ENCODE measurements around the gene VDR.

DNA sequence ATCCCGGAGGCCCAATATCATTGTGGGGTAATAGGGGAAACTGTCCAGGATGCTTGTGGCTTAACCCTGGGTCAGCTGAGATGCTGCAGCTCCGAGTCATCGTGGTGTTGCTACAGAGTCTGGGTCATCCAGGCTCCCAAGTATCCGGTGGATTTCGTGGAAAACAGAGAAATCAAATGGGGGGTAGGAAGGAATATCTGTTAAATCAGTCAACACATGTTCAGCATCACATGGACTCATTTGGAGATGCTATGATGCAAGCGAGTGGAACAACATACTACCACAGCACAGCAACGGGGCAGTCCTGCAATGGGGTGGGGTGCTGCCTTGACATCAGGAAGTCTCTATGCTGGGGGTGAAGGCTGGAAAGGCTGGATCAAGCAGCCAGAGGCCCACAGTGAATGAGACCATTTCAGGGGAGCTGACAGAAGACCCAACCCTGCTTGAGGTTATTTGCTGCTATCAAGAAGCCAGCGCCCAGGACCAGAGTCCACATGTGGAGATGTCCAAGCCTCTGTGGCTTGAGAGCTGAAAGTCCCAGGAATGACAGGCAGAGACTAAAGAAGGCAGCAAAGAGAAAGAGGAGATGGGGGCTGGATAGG, 22.9 kb downstream of the VDR start:
- TF ChIP-seq CTCF (IDR thresholded peaks at IDR 0.05; ENCODE audit: poor library complexity, severe bottlenecking), result no peak
- TF ChIP-seq, protein P1, sequence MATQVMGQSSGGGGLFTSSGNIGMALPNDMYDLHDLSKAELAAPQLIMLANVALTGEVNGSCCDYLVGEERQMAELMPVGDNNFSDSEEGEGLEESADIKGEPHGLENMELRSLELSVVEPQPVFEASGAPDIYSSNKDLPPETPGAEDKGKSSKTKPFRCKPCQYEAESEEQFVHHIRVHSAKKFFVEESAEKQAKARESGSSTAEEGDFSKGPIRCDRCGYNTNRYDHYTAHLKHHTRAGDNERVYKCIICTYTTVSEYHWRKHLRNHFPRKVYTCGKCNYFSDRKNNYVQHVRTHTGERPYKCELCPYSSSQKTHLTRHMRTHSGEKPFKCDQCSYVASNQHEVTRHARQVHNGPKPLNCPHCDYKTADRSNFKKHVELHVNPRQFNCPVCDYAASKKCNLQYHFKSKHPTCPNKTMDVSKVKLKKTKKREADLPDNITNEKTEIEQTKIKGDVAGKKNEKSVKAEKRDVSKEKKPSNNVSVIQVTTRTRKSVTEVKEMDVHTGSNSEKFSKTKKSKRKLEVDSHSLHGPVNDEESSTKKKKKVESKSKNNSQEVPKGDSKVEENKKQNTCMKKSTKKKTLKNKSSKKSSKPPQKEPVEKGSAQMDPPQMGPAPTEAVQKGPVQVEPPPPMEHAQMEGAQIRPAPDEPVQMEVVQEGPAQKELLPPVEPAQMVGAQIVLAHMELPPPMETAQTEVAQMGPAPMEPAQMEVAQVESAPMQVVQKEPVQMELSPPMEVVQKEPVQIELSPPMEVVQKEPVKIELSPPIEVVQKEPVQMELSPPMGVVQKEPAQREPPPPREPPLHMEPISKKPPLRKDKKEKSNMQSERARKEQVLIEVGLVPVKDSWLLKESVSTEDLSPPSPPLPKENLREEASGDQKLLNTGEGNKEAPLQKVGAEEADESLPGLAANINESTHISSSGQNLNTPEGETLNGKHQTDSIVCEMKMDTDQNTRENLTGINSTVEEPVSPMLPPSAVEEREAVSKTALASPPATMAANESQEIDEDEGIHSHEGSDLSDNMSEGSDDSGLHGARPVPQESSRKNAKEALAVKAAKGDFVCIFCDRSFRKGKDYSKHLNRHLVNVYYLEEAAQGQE (IDR thresholded peaks at IDR 0.05; ENCODE audit: borderline replicate concordance), result no peak
- TF ChIP-seq POLR2AphosphoS5 (IDR thresholded peaks at IDR 0.05), result no peak
